ENCODE measurements around the gene NUP98.

Gene NUP98

GRCh38 chr11:3827434-3828186 lies 30.3 kb upstream of the NUP98 start:
- no peak for DNase-seq (ENCODE audit: low read depth)
- TF ChIP-seq CTCF (IDR thresholded peaks at IDR 0.05; ENCODE audit: insufficient read depth, low read depth, low read length, missing control alignments), result no peak
- H3K4me3 ChIP-seq (ENCODE audit: low read length), result no peak overlapping the region

- DNase-seq (ENCODE audit: low read depth), result no peak
- no peak for TF ChIP-seq CTCF (IDR thresholded peaks at IDR 0.05; ENCODE audit: insufficient read depth, low read depth, low read length, missing control alignments)
- H3K4me3 ChIP-seq (ENCODE audit: low read length), result no peak overlapping the region
Measured at GRCh38 chr11:3826721-3827120, 29.4 kb upstream of the NUP98 start.

GRCh38 chr11:3825473-3826154 lies 28.3 kb upstream of the NUP98 start:
- no peak for DNase-seq (ENCODE audit: low read depth)
- H3K4me3 ChIP-seq (ENCODE audit: low read length), result no peak overlapping the region
- no peak for TF ChIP-seq CTCF (IDR thresholded peaks at IDR 0.05; ENCODE audit: insufficient read depth, low read depth, low read length, missing control alignments)

GRCh38 chr11:3824714-3825472 lies 27.5 kb upstream of the NUP98 start:
- peak; percentile 59 for DNase-seq (ENCODE audit: low read depth)
- H3K4me3 ChIP-seq (ENCODE audit: low read length), result no peak overlapping the region
- peak; percentile 71 for TF ChIP-seq CTCF (IDR thresholded peaks at IDR 0.05; ENCODE audit: insufficient read depth, low read depth, low read length, missing control alignments)

GRCh38 chr11:3823762-3824506 lies 26.6 kb upstream of the NUP98 start:
- no peak for DNase-seq (ENCODE audit: low read depth)
- H3K4me3 ChIP-seq (ENCODE audit: low read length), result no peak overlapping the region

More at GRCh38 chr11:3823762-3824506, 26.6 kb upstream of the NUP98 start:
- TF ChIP-seq CTCF (IDR thresholded peaks at IDR 0.05; ENCODE audit: insufficient read depth, low read depth, low read length, missing control alignments), result no peak

Measured in epithelial cell of esophagus (primary cell).